Measurements from ENCODE around the gene SLC28A1. TPM values are rescaled to one million over a fixed set of nuclear protein-coding genes. Genes with fewer than 3 reads are reported as not detected.
A peak's percentile ranks its signal among the peaks of the same experiment; 100 is the strongest.
"Not testable (repeated sequence)": the region's sequence is repeated elsewhere in the genome, so short reads cannot be mapped to it uniquely, and the experiment has no call there.

SLC28A1 gene
- total RNA-seq, 1 experiment from 2014 or later, result not detected

- no peak for DNase-seq (ENCODE audit: low spot score)
Observed at GRCh38 chr15:84861781-84862180, 22.7 kb upstream of the SLC28A1 start.

DNA sequence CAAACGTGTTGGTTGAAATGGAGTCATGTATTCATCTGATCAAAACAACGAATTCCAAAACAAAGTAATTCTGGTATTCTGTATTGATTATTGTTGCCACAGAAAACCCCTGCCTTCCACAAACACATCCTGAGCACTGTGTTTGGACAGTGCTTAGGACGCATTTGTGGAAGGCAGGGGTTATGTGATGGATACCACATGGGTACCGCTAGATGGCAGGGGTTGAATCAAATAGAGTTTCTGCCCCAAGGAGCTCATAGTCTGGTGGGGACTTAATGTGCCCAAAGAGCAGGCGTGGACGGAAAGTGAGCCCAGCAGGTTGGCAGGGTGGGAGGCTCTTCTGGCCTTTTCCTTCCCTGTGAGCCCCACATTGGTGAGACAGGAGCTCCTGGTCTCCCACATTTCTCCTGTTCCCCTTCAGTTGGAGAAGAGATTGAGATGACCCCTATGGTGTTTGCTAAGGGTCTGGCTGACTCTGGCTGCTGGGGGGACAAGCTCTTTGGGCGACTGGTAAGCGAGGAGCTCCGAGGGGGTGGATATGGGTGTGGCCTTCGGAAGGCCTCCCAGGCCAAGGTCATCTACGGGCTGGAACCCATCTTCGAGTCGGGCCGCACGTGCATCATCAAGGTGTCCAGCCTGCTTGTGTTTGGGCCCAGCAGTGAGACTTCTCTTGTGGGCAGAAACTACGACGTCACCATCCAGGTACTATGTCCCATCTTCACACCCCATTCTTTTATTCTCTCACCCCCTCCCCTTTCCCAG is 22.1 kb upstream of the SLC28A1 start:
- no peak for DNase-seq (ENCODE audit: low spot score)

GRCh38 chr15:84863565-84864443 is 20.7 kb upstream of the SLC28A1 start:
- DNase-seq (ENCODE audit: low spot score), result no peak

DNA sequence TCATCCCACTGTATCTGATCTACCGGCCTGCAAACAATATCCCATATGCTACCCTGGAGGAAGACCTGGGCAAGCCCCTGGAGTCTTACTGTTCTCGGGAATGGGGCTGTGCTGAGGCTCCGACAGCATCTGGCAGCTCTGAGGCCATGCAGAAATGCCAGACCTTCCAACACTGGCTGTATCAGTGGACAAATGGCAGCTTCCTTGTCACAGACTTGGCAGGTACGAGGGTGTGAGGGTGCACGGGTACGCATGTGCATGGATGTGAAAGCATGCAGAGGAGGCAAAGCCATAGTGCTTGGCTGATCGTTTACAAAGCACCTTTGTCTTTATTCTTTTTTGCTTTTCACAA is 20.0 kb upstream of the SLC28A1 start:
- no peak for DNase-seq (ENCODE audit: low spot score)

GRCh38 chr15:84865074-84865569 is 19.3 kb upstream of the SLC28A1 start:
- no peak for DNase-seq (ENCODE audit: low spot score)

DNA sequence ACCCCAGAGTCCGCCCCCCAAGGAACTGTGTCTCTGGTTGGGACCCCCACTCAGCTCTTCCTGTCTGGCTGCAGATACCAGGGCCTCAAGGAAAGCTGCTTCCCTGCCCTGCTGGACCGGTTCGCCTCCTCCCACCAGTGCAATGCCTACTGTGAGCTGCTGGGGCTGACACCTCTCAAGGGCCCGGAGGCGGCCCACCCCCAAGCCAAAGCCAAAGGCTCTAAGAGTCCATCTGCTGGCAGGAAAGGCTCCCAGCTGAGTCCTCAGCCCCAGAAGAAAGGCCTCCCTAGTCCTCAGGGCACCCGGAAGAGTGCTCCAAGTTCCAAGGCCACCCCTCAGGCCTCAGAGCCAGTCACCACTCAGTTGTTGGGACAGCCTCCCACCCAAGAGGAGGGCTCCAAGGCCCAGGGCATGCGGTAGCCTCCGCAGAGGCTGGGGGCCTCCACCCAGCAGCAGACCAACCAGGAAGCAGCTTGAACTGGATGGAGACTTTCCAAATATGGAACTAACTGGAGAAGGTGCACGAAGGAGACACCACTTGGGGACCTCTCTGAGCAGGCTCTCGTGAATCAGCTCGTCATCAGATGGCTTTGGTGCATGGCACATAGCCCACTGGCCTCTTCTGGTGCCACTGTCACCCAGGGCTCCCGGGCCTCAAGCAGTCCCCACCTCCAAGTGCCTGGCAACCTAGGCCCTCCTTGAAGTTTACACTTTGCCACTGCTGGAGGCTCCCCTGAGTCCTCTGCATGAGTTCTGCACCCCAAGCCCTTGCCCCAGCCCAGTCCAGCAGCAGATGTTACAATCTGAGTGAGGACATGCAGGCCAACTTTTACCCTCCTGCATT is 16.2 kb upstream of the SLC28A1 start:
- DNase-seq (ENCODE audit: low spot score), result no peak

DNA sequence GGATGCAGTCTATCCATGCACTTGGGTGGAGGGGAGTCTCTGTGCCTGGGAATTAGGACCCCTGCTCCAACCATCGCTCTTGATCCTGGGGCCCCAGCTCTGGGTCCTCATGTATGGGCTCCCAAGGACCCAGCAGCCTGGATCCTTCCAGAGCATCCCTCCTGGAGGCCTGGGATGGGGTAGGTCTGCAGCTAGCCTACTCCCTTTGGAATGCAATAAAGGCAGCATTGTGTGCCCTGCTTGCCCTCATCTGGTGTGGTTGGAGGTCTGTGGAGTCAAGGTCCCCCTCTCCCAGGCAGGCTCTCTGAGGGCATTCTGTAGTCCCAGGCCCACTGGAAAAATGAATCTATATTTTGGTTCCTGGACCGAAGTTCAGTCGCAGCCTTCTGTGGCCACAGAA is 15.0 kb upstream of the SLC28A1 start:
- no peak for DNase-seq (ENCODE audit: low spot score)

- no peak for DNase-seq (ENCODE audit: low spot score)
Observed at GRCh38 chr15:84871428-84871985, 13.0 kb upstream of the SLC28A1 start.

DNA sequence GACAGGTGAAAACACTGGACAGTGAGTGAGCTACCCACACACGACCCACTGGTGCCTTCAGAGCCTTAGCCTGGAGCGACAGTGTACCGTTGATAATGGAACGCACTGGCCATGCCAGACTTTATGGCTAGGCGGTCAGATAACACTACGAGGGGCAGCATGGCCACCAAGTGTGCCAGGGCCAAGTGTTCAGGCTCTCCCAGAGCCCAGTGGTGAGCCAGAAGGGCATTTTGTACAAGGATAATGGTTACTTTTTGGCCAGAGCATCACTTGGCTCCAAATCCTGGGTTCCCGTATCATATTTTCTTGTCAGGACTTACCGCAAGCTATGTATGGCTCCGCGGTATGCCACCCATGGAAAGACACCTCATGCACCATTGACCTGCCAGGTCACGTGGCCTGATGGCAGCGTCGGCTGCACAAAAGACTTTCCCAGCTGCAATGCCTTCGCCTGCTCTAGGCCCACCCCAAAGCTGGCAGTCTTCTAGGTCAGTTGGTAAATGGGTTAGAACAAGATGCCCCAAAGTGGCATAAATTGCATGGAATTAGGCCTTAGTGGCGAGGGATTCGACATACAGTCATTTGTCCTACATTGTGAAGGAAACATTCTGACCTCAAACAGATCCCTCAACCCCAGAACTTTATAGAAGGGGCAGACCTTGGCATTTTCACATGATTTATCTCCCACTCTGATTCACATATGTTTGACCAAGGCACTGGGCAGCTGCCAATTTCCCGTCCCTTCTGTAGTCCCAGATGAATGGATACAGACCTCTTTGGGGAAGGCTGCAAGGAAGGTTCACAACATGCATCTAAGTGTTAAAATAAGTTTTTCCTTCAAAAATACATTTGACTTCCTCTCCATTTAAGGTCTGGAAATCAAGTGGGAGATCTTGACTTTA is 12.2 kb upstream of the SLC28A1 start:
- DNase-seq (ENCODE audit: low spot score), result no peak

- DNase-seq (ENCODE audit: low spot score), result no peak
Observed at GRCh38 chr15:84873997-84874396, 10.5 kb upstream of the SLC28A1 start.

DNA sequence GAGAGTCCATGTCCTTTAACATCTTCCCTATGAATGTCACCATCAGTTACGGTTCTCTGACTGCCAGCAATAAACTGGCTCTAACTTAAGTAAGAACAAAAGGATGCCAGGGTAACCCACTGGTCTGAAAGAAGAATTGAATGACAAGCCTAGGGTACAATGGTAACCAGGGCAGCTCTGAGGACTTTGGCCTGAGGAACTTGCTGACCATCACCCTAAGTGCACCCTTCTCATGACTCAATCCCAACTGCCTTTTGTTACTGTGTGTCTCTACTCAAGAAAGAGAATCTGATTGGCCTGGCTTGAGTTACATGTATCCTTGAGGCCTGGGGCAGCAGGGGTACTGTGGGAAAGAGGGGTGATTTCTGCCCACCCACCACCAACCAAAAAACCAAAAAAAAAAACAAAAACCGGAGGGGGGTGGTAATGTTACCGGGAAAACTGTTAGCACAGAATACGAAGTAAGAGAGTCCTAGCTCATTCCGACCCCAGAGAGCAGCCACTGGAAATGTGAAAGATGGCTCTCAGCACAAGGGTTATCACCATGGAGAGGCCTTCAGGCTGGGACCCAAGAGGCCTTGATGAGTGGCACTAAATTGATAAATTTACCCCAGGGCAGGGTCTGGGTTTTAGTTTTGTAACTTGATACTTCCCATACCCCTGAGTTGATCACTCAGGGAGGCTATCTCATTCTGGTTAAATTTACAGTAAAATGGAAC is 9.3 kb upstream of the SLC28A1 start:
- no peak for DNase-seq (ENCODE audit: low spot score)

DNA sequence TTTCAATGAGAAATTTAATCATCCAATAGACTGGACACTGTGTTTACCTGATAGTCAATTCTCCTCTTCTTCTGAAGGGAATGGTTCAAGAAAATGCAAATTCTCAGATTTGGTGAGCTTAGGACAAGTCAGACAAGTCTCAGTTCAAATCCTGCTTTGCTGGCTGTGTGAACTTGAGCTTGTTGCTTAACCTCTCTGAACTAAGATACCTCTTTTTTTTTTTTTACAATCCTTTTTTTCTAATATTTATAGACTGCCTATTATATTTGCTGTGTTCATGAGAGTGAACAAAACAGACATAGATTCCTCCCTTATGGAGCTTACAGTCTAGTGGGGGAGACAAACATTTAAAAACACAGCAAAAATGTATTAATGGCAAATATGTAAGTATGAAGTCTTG is 8.2 kb upstream of the SLC28A1 start:
- DNase-seq (ENCODE audit: low spot score), result no peak

GRCh38 chr15:84877701-84878100 is 6.8 kb upstream of the SLC28A1 start:
- DNase-seq (ENCODE audit: low spot score), result not testable (repeated sequence)

DNA sequence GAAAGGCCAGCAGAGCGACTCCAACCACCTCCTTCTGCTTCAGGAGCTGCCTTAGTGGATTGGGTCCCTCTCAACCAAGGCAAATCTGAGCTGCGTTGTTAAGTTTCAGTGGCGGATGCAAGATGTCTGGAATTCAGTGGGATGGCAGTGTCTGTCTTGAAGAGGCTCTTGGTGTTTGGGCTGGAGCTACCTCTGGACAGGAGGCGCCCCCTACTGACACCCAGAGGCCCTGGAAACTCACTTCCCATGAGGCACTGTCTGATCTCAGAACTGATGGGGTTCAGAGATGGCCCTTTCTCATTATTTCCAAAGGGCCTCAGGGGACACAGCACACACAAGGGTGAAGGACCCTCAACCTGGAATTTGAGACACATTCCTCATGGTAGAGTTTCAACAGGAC is 6.0 kb upstream of the SLC28A1 start:
- peak; percentile 53 for DNase-seq (ENCODE audit: low spot score)

DNA sequence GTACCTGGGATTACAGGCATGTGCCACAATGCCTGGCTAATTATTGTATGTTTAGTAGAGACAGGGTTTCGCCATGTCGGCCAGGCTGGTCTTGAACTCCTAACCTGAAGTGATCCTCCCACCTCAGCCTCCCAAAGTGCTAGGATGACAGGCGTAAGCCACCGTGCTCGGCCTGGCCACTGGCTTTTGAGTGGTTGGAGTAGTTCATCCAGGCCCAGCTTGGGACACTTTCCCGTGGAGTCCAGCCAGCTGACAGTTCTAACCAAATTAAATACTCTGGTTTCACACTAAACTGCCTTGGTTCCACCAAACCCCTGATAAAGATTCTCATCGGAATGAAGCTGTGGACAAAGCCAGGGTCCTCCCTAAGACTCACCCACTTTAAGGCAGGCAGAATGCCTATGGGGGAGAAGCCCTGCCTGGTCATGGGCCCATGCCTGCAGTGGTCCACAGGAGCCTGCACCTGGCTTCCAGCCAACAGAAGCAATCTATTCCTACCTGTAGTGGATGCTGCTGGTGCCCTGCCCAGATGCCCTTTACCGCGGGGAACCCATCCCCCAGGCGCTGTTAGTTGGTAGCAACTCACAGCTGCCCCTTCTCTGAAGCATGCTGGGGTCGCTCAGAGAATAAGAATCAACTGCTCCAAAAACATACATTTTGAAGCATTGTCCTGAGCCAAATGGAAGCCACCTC is 5.2 kb upstream of the SLC28A1 start:
- DNase-seq (ENCODE audit: low spot score), result no peak

DNA sequence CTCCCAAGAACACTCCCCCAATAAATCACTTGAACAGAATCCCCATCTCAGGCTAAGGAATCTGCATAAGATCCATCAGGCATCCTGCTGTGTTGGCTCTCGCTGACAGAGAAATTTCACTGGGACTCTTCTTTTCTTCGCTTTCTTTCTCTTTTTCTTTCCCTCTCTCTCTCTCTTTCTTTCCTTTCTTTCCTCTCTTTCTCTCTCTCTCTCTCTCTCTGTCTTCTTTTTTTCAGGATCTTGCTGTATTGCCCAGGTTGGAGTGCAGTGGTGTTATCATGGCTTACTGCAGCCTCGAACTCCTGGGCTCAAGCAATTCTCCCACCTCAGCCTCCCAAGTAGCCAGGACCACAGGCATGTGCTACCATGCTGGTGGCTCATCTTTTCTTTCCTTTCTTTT is 4.5 kb upstream of the SLC28A1 start:
- DNase-seq (ENCODE audit: low spot score), result no peak

DNA sequence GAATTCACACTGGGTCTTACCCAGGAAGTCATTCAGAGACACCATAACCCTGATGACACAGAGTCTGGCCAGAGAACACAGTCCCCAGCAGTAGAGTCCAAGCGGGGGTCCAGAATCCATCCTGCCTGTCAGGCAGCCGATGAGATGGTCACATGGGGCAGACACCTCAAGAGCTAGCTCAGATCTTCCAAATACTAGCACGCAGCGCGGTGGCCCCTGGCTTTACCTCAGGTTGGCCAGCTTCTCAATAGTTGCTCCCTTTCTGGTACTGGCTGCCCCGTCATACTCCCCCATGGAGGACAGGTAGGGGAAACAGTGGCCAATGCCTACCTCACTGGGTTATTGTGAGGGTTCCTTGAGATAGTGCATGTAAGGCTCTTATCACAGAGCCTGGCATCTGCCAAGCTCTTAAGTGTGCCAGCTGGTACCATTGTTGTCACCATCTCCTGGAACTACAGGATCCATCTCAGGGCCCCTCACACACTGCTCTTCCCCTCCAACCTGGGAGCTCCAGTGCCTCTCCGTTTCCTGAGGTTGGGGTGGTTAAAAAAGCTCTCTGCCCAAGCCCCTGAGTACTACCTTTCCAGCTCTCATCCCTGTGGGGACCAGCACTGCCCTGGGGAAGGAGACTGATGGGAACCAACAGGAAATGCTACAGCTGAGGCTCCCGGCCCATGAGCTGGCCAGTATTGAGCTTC is 3.5 kb upstream of the SLC28A1 start:
- no peak for DNase-seq (ENCODE audit: low spot score)

GRCh38 chr15:84881520-84881830 is 3.0 kb upstream of the SLC28A1 start:
- no peak for DNase-seq (ENCODE audit: low spot score)

GRCh38 chr15:84883466-84883865 is 996 bp upstream of the SLC28A1 start:
- DNase-seq (ENCODE audit: low spot score), result no peak

All from A172 (cell line).